GM23338 (cell line): ENCODE measurements around the gene MRTFA. TPM values are rescaled to one million over a fixed set of nuclear protein-coding genes. Genes with fewer than 3 reads are reported as not detected.

Experiments used
- ATAC-seq: fragments of 200-7000 bp; cut with Tn5 transposase; 3 replicates; pipeline ENCODE4 v1.9.1; 2020
- DNase-seq: peaks from one replicate; pipeline ENCODE4 v3.0.0-alpha.2; 2015; ENCODE audit warnings: low spot score
- H2AFZ ChIP-seq: fragments of 200-600 bp; sonication (generic); 2 replicates; pipeline ENCODE4 v1.8.0; 2016; ENCODE audit warnings: antibody characterized with exemption, mild to moderate bottlenecking, moderate library complexity
- H3F3A ChIP-seq: fragments of 200-600 bp; sonication (generic); replicated peaks from 2 replicates; pipeline ENCODE4 v1.8.0; 2017; ENCODE audit warnings: antibody characterized with exemption, mixed run types, low read depth
- H3K27ac ChIP-seq: fragments of 200-600 bp; sonication (generic); 2 replicates; pipeline ENCODE4 v1.6.1; 2016; ENCODE audit warnings: low read depth
- H3K27me3 ChIP-seq: fragments of 200-600 bp; sonication (generic); 2 replicates; pipeline ENCODE4 v1.8.0; 2016; ENCODE audit warnings: mild to moderate bottlenecking, mixed run types, moderate library complexity; ENCODE audit not compliant: insufficient read depth
- H3K36me3 ChIP-seq: fragments of 200-600 bp; sonication (generic); 2 replicates; pipeline ENCODE4 v1.8.0; 2016; ENCODE audit warnings: mild to moderate bottlenecking; ENCODE audit not compliant: insufficient read depth
- H3K4me1 ChIP-seq: fragments of 200-600 bp; sonication (generic); 2 replicates; pipeline ENCODE4 v1.8.0; 2016; ENCODE audit warnings: mild to moderate bottlenecking, moderate library complexity; ENCODE audit not compliant: insufficient read depth
- H3K4me2 ChIP-seq: fragments of 200-600 bp; sonication (generic); 2 replicates; pipeline ENCODE4 v1.7.1; 2017; ENCODE audit warnings: mixed run types
- H3K4me3 ChIP-seq: fragments of 200-600 bp; sonication (generic); 2 replicates; pipeline ENCODE4 v1.6.1; 2016; ENCODE audit warnings: mixed run types
- H3K79me2 ChIP-seq: fragments of 200-600 bp; sonication (generic); replicated peaks from 2 replicates; pipeline ENCODE4 v1.8.0; 2017; ENCODE audit warnings: mild to moderate bottlenecking; ENCODE audit not compliant: insufficient read depth
- H3K9me2 ChIP-seq: fragments of 200-600 bp; sonication (generic); 2 replicates; pipeline ENCODE4 v1.8.0; 2017; ENCODE audit not compliant: insufficient read depth
- H4K20me1 ChIP-seq: fragments of 200-600 bp; sonication (generic); replicated peaks from 2 replicates; pipeline ENCODE4 v1.8.0; 2017; ENCODE audit warnings: mild to moderate bottlenecking; ENCODE audit not compliant: insufficient read depth
- H3K27ac Mint-ChIP-seq: 2 replicates; pipeline ENCODE4 v1.8.0; 2020; ENCODE audit warnings: inconsistent platforms, mild to moderate bottlenecking, moderate library complexity, mixed read lengths
- H3K27me3 Mint-ChIP-seq: 3 replicates; pipeline ENCODE4 v1.8.0; 2022; ENCODE audit warnings: low read depth, mild to moderate bottlenecking, moderate library complexity, mixed read lengths, inconsistent platforms; ENCODE audit not compliant: insufficient read depth, poor library complexity
- H3K36me3 Mint-ChIP-seq: 3 replicates; pipeline ENCODE4 v1.8.0; 2021; ENCODE audit warnings: low read depth, mild to moderate bottlenecking, inconsistent platforms, moderate library complexity, mixed read lengths
- H3K4me1 Mint-ChIP-seq: 3 replicates; pipeline ENCODE4 v1.8.0; 2020; ENCODE audit warnings: mild to moderate bottlenecking, inconsistent platforms, mixed read lengths
- H3K4me3 Mint-ChIP-seq: 3 replicates; pipeline ENCODE4 v1.8.0; 2021; ENCODE audit warnings: moderate library complexity, mild to moderate bottlenecking, inconsistent platforms, mixed read lengths
- H3K9me3 Mint-ChIP-seq: 3 replicates; pipeline ENCODE4 v1.8.0; 2020; ENCODE audit warnings: moderate library complexity, mild to moderate bottlenecking, inconsistent platforms, mixed read lengths
- CREB1 ChIP-seq: fragments of 250-450 bp; sonication (Bioruptor Pico); IDR thresholded peaks from 2 replicates; pipeline ENCODE4 v1.5.0; 2020; ENCODE audit warnings: low read depth, mild to moderate bottlenecking, moderate library complexity
- polyA plus RNA-seq: library from polyadenylated mRNA; unstranded; fragments of >200 nt; fragmentation: Nextera tagmentation; extraction: Ambion mirVana; gene quantifications from 2 replicates; pipeline ENCODE4 v1.2.1, GENCODE V29; 2016
- total RNA-seq: library from RNA; depleted of rRNA; stranded (reverse); fragments of >200 nt; shearing (Covaris generic); gene quantifications from 2 replicates; pipeline ENCODE4 v1.2.3, GENCODE V29; 2014
- TF ChIP-seq, protein P1 (sequence below): fragments of 250-450 bp; sonication (Bioruptor Pico); IDR thresholded peaks from 2 replicates; pipeline ENCODE4 v1.5.0; 2020; ENCODE audit warnings: mild to moderate bottlenecking, moderate library complexity
- TF ChIP-seq, protein P2 (sequence below), 2 experiments: fragments of 200-600 bp in 1 of 2; sonication (generic) in 1 of 2; conservative IDR thresholded peaks; 2 replicates each; pipeline versions ENCODE4 v1.5.1 to v1.6.1; 2016 to 2017; ENCODE audit warnings: antibody characterized with exemption in 2 of 2, low read depth in 2 of 2, mild to moderate bottlenecking in 2 of 2, moderate library complexity in 1 of 2

MRTFA gene
- total and polyA plus RNA-seq, 2 experiments from 2014 or later, result 18.1 to 92.4 TPM

DNA sequence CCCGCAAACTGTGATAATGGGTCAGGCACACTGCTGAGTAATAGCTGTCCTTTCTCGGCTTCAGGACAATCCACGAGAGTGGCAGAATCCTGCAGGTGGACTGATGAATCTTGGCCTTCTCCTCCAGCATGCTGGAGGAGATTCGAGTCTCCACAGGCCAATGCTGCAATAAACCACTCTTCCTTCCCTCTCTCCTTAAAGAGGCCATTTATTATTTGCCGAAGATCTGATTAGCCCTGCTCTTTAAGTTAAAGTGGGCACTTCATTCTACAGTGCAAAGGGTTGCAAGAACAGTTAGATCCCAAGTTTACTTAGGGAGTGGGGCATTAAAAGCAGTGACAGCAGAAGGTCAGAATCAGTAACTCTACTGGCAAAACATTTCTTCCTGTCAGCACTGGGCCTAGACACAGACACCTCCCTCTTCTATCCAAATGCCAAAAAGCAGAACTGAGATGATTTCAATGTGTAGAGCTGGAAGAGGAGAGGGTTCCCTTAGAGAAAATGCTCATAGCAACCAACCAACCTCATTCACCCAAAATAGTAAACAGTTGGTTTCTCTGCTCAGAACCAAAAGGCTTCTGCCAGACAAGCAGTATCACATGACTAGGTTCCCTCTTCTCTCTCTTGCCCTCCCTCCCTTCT, 144.4 kb downstream of the MRTFA start (continued):
- TF ChIP-seq, protein P1, sequence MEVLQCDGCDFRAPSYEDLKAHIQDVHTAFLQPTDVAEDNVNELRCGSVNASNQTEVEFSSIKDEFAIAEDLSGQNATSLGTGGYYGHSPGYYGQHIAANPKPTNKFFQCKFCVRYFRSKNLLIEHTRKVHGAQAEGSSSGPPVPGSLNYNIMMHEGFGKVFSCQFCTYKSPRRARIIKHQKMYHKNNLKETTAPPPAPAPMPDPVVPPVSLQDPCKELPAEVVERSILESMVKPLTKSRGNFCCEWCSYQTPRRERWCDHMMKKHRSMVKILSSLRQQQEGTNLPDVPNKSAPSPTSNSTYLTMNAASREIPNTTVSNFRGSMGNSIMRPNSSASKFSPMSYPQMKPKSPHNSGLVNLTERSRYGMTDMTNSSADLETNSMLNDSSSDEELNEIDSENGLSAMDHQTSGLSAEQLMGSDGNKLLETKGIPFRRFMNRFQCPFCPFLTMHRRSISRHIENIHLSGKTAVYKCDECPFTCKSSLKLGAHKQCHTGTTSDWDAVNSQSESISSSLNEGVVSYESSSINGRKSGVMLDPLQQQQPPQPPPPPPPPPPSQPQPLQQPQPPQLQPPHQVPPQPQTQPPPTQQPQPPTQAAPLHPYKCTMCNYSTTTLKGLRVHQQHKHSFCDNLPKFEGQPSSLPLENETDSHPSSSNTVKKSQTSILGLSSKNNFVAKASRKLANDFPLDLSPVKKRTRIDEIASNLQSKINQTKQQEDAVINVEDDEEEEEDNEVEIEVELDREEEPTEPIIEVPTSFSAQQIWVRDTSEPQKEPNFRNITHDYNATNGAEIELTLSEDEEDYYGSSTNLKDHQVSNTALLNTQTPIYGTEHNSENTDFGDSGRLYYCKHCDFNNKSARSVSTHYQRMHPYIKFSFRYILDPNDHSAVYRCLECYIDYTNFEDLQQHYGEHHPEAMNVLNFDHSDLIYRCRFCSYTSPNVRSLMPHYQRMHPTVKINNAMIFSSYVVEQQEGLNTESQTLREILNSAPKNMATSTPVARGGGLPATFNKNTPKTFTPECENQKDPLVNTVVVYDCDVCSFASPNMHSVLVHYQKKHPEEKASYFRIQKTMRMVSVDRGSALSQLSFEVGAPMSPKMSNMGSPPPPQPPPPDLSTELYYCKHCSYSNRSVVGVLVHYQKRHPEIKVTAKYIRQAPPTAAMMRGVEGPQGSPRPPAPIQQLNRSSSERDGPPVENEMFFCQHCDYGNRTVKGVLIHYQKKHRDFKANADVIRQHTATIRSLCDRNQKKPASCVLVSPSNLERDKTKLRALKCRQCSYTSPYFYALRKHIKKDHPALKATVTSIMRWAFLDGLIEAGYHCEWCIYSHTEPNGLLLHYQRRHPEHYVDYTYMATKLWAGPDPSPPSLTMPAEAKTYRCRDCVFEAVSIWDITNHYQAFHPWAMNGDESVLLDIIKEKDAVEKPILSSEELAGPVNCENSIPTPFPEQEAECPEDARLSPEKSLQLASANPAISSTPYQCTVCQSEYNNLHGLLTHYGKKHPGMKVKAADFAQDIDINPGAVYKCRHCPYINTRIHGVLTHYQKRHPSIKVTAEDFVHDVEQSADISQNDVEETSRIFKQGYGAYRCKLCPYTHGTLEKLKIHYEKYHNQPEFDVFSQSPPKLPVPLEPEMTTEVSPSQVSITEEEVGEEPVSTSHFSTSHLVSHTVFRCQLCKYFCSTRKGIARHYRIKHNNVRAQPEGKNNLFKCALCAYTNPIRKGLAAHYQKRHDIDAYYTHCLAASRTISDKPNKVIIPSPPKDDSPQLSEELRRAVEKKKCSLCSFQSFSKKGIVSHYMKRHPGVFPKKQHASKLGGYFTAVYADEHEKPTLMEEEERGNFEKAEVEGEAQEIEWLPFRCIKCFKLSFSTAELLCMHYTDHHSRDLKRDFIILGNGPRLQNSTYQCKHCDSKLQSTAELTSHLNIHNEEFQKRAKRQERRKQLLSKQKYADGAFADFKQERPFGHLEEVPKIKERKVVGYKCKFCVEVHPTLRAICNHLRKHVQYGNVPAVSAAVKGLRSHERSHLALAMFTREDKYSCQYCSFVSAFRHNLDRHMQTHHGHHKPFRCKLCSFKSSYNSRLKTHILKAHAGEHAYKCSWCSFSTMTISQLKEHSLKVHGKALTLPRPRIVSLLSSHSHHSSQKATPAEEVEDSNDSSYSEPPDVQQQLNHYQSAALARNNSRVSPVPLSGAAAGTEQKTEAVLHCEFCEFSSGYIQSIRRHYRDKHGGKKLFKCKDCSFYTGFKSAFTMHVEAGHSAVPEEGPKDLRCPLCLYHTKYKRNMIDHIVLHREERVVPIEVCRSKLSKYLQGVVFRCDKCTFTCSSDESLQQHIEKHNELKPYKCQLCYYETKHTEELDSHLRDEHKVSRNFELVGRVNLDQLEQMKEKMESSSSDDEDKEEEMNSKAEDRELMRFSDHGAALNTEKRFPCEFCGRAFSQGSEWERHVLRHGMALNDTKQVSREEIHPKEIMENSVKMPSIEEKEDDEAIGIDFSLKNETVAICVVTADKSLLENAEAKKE, result no peak

DNA sequence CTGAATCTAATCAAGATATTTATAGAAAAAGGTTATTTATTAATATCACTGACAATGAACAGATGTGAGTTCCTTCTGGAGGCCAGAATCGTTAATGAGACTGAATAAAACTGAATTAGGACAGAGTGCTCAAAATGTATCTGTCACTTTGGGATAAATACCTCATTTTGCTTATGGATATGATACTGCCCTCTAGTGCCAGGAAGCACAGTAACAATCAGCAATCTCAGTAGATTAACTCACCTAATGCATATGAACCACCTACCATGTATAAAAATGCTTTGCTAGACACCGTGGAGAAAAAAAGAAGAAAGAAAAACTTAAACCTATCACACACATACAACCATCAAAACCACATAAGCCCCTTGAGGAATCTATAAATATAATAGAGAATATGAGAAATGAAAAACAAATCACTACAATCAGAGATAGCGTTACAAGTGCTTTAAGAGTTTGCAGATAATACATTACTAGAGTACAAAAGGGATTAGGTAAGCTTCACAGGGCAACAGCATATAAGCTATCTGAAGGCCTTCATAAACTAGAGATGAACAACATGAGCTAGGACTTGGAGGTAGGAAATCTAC, 148.8 kb downstream of the MRTFA start:
- H4K20me1 ChIP-seq, result peaks cover 7% of the 10 kb centered on the region
- Mint-ChIP-seq H3K27ac (no peak overlapping the region), H3K4me1 (peaks cover 8% of the 10 kb centered on the region), H3K9me3 (peaks cover 2% of the 10 kb centered on the region; the same call in 1 of the 3 replicates), H3K4me3 (no peak overlapping the region), H3K36me3 (peaks cover 7% of the 10 kb centered on the region), H3K27me3 (peaks cover 3% of the 10 kb centered on the region)
- H3K4me2 ChIP-seq, result no peak overlapping the region
- no peak overlapping the region for H3K4me3 ChIP-seq
- H3K36me3 ChIP-seq, result no peaks in the 10 kb centered on the region
- DNase-seq (peak; percentile 60), ATAC-seq (peak; percentile 68)
- no peak overlapping the region for H2AFZ ChIP-seq
- H3K4me1 ChIP-seq, result peaks cover 12% of the 10 kb centered on the region
- no peaks in the 10 kb centered on the region for H3K9me2 ChIP-seq
- H3K27me3 ChIP-seq, result no peaks in the 10 kb centered on the region
- TF ChIP-seq, protein P2, sequence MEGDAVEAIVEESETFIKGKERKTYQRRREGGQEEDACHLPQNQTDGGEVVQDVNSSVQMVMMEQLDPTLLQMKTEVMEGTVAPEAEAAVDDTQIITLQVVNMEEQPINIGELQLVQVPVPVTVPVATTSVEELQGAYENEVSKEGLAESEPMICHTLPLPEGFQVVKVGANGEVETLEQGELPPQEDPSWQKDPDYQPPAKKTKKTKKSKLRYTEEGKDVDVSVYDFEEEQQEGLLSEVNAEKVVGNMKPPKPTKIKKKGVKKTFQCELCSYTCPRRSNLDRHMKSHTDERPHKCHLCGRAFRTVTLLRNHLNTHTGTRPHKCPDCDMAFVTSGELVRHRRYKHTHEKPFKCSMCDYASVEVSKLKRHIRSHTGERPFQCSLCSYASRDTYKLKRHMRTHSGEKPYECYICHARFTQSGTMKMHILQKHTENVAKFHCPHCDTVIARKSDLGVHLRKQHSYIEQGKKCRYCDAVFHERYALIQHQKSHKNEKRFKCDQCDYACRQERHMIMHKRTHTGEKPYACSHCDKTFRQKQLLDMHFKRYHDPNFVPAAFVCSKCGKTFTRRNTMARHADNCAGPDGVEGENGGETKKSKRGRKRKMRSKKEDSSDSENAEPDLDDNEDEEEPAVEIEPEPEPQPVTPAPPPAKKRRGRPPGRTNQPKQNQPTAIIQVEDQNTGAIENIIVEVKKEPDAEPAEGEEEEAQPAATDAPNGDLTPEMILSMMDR (conservative IDR thresholded peaks at IDR 0.05; ENCODE audit: low read depth in 2 of 2), result peak; percentile 76 to 87
- TF ChIP-seq CREB1 (CRISPR knock-in tag), result no peak
- no peaks in the 10 kb centered on the region for H3F3A ChIP-seq
- peak overlapping the region; percentile 46 for H3K27ac ChIP-seq
- peaks cover 8% of the 10 kb centered on the region; the same call in 1 of the 2 replicates for H3K79me2 ChIP-seq
